ENCODE data around the gene PDLIM7. TPM values are rescaled to one million over a fixed set of nuclear protein-coding genes. Genes with fewer than 3 reads are reported as not detected.

The PDLIM7 gene
- total and polyA plus RNA-seq, 2 donors (not counting 3 experiments of a cell fraction or from before 2014, with no cell fraction given), result 314 to 318 TPM

DNA sequence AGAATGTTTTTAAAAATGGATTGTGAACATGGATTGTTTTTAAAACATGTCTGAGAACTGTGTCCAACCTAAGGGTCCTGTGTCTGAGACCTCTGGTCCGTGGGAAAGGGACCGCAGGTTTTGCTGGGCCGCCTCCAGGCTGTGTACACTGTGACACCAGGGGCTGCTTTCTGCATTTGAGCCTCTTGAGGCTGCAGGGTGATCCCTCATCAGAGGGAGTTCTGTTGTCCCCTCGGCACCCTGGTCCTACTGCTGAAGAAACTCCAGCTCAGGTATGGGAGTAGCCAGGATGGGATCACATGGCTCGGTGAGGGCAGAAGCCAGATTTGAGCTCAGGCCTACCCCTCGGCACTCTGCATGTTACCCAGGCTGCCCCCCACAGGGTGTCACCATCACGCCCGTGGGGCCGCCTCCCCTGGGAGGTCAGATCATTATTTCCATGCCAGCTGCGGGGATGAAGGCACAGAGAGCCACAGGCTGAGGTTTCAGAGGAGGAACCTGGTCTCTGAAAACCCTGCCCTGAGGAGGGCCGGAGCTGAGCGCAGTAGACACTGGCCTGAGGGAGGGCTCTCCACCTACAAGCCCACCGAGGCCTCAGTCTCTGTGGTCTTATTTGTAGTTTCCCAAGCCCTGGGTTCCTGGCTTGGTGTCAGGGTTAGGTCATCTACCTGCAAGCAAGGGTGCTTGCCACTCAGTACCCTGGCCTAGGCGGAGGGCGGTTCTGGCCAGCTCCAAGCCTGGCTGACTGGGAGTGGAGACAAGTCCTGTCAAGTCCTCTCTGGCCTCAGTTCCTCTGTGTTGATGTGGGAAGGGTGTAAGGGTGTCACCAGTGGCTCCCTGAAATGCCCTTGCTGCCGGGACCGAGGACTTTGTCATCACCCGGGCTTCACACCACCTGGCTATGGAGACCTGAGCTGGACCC, 48.0 kb downstream of the PDLIM7 start:
- TF ChIP-seq JUN (IDR thresholded peaks at IDR 0.05; ENCODE audit: borderline replicate concordance, insufficient read depth, insufficient read length, low read depth) (no peak), POLR2AphosphoS5 (IDR thresholded peaks at IDR 0.05; ENCODE audit: insufficient read depth, low read depth, low read length) (no peak), POLR2A (IDR thresholded peaks at IDR 0.05; ENCODE audit: low read depth, low read length) (no peak), FOS (IDR thresholded peaks at IDR 0.05; ENCODE audit: borderline replicate concordance, insufficient read depth, low read length) (no peak), EZH2 (IDR thresholded peaks at IDR 0.05; ENCODE audit: borderline replicate concordance, low read depth, low read length, severe bottlenecking) (no peak), GATA2 (IDR thresholded peaks at IDR 0.05; ENCODE audit: insufficient read depth, insufficient read length, low read depth, low read length) (no peak)
- TF ChIP-seq, protein P1, sequence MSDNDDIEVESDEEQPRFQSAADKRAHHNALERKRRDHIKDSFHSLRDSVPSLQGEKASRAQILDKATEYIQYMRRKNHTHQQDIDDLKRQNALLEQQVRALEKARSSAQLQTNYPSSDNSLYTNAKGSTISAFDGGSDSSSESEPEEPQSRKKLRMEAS (IDR thresholded peaks at IDR 0.05; ENCODE audit: insufficient read depth, insufficient read length), result no peak
- ChIA-PET CTCF (interaction anchor here (1.2 to 13.5 kb wide), 6 partner anchors 8 to 139 kb away, joined by 3 to 288 read pairs (median 8); partner anchors contain the start of gene PFN3), POLR2A (interaction anchor here (0.6 to 1.0 kb wide), 2 partner anchors 48 to 55 kb away, joined by 3 read pairs; partner anchors contain the start of gene PDLIM7)
- intact Hi-C loops (cut with micrococcal nuclease) (no loop called here), dilution Hi-C loops (cut with MboI; ENCODE audit: extremely low pct_ligation_motif_present, low sequenced_read_pairs) (no loop called here)
- Histone ChIP-seq H3K79me2 (ENCODE audit: control insufficient read depth, insufficient read depth, low read length) (no peaks in the 10 kb centered on the region), H3K4me2 (ENCODE audit: insufficient read depth, low read length) (no peak overlapping the region), H4K20me1 (replicated peaks; ENCODE audit: control insufficient read depth, extremely low read depth, insufficient read depth, low read length) (no peaks in the 10 kb centered on the region), H3K27me3 (ENCODE audit: control insufficient read depth in 2 of 2, insufficient read depth in 2 of 2, low read length in 2 of 2) (no peaks in the 10 kb centered on the region), H3K27ac (ENCODE audit: insufficient read depth, low read depth, low read length) (no peak overlapping the region), H3K4me3 (replicated peaks in 1 of 3; ENCODE audit: insufficient read depth in 1 of 3, low read depth in 1 of 3, low read length in 3 of 3) (no peak overlapping the region), H3K4me1 (ENCODE audit: control insufficient read depth, extremely low read depth, insufficient read depth, low read length) (peaks cover 32% of the 10 kb centered on the region), H3K9ac (replicated peaks; ENCODE audit: extremely low read depth, insufficient read depth, low read length) (no peak overlapping the region), H3K36me3 (ENCODE audit: control insufficient read depth in 2 of 2, extremely low read depth in 1 of 2, insufficient read depth in 2 of 2, low read length in 2 of 2) (no peaks in the 10 kb centered on the region), H2AFZ (ENCODE audit: low read depth, low read length) (no peak overlapping the region), H3K9me3 (replicated peaks; ENCODE audit: control insufficient read depth, insufficient read depth, low read length) (no peaks in the 10 kb centered on the region), H3K9me1 (replicated peaks; ENCODE audit: control insufficient read depth, extremely low read depth, insufficient read depth, low read length) (no peaks in the 10 kb centered on the region)
- DNase-seq (ENCODE audit: low read depth, low spot score), result no peak
- no peak for FAIRE-seq
- no TSS peak for BruUV-seq (replicated peaks)
